Choroid plexus epithelial cell (primary cell): ENCODE measurements around the gene EAF1.

Experiments
- DNase-seq: peaks from one replicate; pipeline ENCODE4 v3.0.0-alpha.2; 2010; ENCODE audit warnings: low read depth
- H3K4me3 ChIP-seq: 2 replicates; pipeline ENCODE4 v1.5.1; 2011; ENCODE audit warnings: low read depth, mild to moderate bottlenecking, control low read depth, low read length, moderate library complexity
- CTCF ChIP-seq: conservative IDR thresholded peaks from 2 replicates; pipeline ENCODE4 v1.5.1; 2011; ENCODE audit warnings: low read depth, mild to moderate bottlenecking, control low read depth, inconsistent platforms, low read length, moderate library complexity

The EAF1 gene

GRCh38 chr3:15458212-15458780 is 30.9 kb downstream of the EAF1 start:
- DNase-seq: no peak
- H3K4me3 ChIP-seq: no peak overlapping the region
- TF ChIP-seq CTCF: no peak

DNA sequence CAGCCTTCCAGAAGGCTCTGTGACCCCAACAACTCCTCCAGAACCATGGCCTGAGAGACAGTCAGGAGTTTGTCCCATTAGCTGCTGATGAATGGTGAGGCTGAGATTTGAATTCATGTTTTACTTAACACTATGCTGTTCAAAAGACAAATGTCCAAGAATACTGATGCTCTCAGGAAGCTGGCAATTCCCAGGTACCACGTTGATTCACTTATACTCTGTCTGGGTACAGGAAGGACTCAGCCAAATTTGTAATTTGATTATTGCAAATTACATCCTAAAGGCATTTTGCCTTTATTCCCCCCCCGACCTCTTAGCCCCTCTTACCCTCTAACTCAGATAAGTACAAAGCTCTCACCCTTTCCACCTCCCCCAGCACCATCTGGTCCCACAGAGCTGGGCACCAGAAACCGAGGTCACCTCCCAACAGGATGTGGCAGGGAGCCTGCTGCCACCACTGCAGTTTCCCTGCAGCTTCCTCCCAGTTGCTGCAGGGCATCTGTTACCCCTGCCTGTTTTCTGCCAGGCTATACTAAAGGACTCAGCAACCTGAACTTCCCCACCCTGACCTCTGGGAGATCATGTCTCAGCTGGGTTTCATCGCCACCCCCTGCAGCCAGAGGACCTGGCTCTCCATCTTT is 33.6 kb downstream of the EAF1 start:
- TF ChIP-seq CTCF: no peak
- DNase-seq: no peak
- H3K4me3 ChIP-seq: no peak overlapping the region

GRCh38 chr3:15462451-15462850 is 35.1 kb downstream of the EAF1 start:
- H3K4me3 ChIP-seq: no peak overlapping the region
- no peak for TF ChIP-seq CTCF
- no peak for DNase-seq

DNA sequence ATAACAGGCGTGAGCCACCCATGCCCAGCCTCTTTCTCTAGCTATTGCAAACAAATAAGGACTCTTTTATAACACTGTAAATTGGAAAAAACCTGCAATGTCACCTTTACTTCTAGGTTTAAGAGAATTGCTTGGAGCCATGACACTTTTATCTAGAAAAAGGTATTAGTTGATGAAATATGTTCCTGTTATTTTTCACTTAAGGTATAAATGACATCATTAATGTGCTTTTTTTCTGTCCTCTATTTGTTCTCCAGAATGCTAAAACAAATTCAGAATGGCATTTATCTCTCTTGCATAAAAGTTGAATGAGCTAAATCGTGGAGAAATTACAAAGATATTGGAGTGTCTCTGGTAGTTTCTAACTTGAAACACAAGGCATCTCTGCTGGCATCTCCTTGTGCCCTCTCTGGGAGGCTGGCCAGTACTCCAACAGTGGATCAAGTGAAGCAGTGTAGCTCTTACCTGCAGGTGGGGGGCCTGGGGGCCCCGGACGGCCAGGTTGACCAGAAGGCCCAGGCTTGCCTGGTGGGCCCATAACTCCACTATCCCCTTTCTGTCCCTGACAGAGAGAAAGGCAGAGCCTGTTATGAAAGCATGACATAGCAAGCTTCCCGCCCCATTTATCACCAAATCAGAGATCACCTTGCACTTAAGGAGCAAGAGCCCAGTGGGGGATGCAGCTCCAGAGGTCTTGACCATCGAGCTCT is 38.6 kb downstream of the EAF1 start:
- TF ChIP-seq CTCF: no peak
- no peak overlapping the region for H3K4me3 ChIP-seq
- no peak for DNase-seq

GRCh38 chr3:15467227-15468181 is 40.1 kb downstream of the EAF1 start:
- TF ChIP-seq CTCF: no peak
- no peak overlapping the region for H3K4me3 ChIP-seq
- no peak for DNase-seq

- TF ChIP-seq CTCF: no peak
- no peak for DNase-seq
- no peak overlapping the region for H3K4me3 ChIP-seq
Measured at GRCh38 chr3:15470261-15470660, 42.9 kb downstream of the EAF1 start.
